EL (cell line): Measurements from ENCODE around the gene HENMT1.
"Not testable (repeated sequence)": the region's sequence is repeated elsewhere in the genome, so short reads cannot be mapped to it uniquely, and the experiment has no call there.

Source experiments
- DNase-seq: peaks from one replicate; pipeline ENCODE4 v3.0.0-alpha.2; 2016

HENMT1 gene

DNA sequence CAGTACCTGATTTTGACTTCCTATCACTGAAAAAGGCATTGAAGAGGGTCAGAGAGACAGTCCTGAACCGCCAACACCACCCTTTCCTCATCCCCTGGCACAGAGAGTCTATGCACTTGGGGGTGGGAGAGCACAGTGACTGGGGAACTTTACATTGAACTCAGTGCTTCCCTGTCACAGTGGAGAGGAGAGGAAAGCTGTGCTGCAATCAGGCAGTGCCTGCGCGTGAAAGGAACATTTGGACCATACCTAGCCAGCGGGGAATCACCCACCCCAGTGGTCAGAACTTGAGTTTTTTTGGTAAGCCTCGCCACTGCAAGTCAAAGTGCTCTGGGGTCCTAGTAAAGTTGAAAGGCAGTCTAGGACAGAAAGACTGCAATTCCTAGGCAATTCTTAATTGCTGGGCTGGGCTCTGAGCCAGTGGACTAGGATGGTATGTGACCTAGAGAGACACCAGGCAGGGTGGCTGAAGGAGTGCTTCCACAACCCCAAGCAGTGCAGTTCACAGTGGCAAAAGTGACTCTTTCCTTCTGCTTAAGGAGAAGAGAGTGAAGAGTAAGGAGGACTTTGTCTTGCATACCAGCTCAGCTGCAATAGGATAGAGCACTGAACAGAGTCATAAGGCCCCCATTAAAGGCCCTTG lies 9.4 kb upstream of the HENMT1 start:
- peak; percentile 24 for DNase-seq

DNA sequence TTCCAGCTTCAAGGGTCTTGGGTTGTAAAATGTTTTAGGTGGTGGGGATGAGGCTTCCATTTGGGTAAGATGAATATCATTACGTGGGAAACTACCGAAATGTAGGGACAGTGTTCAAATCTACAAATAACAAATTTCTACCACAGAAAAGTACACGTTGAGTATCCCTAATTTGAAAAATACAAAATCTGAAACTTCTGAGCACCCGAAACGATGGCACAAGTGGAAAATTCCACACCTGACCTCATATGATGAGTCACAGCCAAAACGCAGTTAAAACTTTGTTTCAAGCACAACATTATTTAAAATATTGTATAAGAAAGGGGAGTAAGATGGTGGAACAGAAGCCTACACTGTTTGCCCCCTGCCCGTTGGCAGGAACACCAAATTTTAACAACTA lies 8.8 kb upstream of the HENMT1 start:
- DNase-seq = no peak

DNA sequence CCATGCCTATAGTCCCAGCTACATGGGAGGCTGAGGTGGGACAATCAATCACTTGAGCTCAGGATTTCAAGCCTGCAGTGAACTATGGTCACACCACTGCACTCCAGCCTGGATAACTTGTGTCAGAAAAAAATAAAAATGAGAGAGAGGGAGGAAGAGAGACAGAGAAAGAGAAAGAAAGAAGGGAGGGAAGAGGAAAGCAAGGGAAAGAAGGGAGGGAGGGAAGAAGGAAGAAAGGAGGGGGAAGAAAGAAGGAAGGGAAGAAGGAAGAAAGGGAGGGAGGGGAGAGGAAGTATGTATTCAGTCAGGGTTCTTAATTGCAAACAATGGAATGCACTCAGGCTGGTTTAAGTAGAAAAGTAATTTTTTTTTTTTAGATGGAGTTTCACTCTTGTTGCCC lies 7.9 kb upstream of the HENMT1 start:
- DNase-seq = no peak

DNA sequence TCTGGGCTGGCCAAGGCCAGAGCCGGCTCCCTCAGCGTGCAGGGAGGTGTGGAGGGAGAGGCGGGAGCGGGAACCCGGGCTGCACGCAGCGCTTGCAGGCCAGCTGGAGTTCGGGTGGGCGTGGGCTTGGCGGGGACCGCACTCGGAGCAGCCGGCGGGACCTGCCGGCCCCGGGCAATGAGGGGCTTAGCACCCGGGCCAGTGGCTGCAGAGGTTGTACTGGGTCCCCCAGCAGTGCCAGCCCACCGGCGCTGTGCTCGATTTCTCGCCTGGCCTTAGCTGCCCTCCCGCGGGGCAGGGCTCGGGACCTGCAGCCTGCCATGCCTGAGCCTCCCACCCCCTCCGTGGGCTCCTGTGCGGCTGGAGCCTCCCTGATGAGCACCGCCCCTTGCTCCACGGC lies 6.5 kb upstream of the HENMT1 start:
- DNase-seq = not testable (repeated sequence)

DNA sequence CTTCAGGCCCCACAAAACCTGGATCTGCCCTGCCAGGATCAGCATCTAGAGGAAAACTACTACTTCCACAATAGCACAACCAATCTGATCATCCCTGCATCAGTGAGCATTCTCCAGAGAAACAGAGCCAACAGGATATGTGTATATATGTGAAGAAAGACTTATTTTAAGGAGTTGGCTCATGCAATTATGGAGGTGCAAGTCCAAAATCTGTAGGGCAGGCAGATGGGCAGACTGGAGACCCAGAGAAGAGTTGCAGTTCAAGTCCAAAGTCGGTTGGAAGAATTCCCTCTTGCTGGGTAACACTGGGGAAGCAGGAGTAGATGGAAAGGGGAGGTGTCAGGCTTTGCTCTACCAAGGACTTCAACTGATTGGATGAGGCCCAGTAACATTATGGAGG lies 4.9 kb upstream of the HENMT1 start:
- no peak for DNase-seq

DNA sequence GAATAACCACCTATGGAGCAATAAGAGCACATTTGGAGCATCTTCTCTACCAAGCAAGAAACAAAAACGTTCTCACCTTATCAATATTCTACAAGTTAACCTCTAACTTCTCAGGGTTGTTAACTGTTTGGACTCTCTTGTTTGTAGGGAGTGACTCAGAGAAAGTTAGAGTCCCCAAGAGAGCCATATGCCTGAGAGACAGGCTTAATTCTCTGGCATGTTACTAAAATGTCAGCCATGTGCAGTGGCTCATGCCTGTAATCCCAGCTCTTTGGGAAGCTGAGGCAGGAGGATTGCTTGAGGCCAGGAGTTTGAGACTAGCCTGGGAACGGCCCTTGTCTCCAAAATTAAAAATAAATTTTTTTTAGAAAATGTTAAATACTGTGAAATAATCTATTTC lies 4.2 kb upstream of the HENMT1 start:
- DNase-seq = no peak

DNA sequence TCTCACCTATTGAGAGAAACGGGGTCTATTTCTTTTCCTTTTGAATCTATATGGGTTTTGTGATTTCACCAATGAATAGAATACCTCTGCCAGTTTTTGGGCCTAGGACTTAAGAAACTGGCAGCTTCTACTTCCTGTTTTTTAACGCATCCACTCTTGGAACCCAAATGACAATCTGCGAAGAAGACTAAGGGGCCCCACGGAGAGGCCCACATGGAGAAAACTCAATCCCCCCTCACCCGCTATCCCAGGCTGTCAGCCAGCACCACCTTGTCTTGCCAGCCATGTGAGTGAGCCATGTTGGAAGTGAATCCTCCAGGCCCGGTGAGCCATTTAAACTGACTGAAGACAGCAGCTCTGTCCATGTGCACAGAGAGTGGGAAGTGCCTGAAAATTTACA lies 3.6 kb upstream of the HENMT1 start:
- no peak for DNase-seq

DNA sequence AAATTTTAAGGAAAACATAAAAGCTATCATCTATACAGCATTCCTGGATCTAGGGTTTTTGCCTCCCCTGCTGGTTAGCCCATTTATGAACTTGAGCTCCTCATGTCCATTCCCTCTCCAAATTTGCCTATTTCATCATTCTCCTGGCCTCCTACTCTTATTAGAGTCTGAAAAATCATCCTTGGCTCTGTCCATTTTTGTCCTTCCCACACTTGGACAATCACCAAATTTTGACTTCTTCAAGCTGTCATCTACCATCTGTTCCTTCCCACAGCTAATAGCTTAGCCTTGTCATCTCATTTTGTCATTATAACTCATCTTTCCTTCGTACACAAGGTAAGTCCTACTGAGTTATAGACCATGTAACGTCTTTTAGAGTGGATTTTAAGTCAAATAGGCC lies 2.2 kb upstream of the HENMT1 start:
- no peak for DNase-seq

DNA sequence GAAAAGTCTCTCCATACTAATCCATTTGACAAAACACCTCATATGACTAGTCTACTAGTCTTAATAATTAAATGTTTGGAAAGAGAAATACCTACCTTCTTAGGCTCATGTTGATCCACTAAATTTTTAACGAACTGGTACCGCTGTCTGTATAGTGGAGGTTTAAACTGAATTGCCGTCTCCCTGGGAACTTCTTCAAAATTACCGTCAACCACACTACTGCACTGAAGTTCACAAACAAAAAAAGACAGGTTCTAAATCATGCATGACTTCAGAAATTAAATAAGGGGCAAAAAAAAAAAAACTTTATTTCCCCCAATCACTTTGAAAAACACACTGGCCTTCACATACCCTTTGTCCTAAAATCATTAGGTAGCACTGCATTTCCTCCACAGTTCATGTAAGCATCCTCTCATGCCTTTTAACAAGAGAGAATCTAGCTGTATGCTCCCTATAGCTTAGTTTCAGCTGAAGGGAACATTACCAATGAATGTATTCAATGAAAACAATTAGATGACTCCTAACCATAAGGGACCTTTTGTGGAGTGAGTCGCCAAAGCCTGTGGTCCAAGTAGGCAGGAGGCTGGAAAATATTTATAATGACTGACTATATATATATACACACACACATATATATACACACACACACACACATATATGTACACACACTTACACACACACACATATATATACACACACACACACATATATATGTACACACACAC lies 3.4 kb downstream of the HENMT1 start:
- DNase-seq = no peak

DNA sequence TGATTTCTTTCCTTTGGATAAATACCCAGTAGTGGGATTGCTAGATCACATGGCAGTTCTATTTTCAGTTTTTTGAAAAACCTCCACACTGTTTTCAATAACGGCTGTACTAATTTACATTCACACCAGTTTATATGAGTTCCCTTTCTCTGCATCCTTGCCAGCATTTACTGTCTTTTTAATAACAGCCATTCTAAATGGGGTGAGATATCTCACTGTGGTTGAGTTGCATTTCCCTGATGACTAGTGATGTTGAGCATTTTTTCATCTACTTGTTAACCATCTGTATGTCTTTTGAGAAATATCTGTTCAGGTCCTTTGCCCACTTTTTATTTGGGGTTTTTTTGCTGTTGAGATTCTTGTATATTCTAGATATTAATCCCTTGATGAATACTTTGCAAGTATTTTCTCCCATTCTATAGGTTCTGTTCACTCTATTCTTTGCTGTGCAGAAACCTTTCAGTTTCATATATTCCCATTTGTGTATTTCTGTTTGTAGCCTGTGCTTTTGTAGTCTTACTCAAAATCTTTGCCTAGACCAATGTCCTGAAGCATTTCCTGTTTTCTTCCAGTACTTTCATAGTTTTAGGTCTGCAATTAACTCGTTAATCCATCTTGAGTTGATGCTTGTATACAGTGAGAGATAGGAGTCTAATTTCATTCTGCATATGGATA lies 7.3 kb downstream of the HENMT1 start:
- no peak for DNase-seq

DNA sequence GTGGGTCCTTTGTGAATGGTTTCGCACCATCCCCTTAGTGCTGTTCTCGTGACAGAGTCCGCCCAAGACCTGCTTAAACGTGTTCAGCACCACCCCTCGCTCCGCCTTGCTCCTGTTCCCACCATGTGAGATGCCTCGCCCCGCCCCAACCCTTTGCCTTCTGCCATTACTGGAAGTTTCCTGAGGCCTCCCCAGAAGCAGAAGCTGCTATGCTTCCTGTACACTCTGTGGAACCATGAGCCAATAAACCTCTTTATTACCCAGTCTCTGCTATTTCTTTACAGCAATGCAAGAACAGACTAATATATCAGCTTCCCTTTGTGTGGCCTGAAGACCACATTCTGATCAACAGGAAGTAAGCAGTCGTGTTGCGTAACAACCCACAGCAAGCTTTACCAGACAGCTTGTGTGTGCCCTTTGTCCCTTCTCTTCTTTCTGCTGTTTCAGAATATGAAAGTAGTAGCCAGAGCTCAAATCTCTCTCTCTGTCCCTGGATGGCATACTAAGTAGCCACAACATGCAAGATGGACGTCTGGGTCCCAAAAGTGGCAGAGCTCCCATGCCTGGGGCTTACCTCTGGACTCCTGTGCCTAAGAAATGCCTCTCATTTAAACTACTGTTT lies 14.1 kb downstream of the HENMT1 start:
- DNase-seq = peak; percentile 69

DNA sequence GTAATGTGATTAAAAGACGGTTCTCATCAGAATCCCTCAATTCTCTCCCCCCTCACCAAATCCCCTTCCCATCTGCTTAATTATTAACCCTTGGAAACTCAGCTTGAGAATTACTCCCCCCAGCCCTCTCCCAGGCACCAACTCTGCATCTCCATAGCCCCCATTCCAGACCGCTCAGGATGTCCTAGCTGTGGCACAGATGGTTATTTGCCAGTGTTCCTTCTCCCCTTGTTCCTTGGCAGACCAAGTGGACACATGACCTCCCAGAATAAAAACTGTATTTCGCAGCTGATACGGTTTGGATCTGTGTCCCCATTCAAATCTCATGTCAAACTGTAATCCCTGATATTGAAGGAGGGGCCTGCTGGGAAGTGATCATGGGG lies 14.6 kb downstream of the HENMT1 start:
- DNase-seq = no peak

DNA sequence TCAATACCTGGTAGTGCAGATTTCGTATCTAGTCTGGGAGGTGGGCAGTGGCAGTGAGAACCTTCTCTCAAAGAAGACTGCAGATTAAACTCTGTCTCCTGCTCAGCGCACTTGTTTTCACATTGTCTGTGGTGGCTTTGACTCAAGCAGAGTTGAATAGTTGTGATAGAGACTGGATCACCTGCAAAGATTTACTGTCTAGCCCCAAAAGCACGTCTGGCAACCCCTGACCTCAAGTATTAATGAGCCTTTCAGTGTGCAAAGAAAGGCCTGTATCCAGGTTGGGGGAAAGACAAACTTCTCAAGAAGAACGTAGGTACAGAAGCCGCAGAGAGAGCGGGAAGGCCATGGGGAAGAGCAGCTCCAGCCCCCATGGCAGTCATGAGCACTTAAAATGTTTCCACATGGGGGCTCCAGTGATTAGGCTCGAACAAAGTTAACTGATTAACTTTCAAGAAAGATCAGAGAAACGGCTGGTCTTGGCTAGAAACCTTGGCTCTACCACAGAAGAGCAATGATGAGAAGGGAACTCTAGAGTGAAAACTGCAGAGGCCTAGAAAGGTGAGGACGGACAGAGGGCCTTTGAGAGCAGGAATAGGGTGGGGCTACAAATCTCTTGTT lies 15.2 kb downstream of the HENMT1 start:
- no peak for DNase-seq

DNA sequence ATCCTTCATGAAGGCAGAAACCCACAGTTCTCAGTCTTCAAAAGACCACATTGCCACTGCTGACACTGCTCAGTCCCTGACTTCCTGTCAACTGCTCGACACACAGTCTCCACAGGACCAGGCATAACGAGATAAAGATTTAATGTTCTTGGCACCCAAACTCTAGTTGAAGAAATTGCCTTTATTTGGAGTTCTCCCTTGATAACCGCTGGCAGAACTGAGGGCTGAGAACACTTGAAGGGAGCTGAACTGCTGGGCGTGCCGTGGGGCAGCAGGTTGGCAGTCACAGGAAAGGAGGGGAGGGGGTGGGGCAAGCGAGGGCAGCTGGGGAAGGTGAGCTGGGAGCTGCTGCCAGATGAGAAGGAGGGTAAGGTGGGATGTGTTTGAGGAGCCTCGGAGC lies 15.9 kb downstream of the HENMT1 start:
- DNase-seq = no peak

DNA sequence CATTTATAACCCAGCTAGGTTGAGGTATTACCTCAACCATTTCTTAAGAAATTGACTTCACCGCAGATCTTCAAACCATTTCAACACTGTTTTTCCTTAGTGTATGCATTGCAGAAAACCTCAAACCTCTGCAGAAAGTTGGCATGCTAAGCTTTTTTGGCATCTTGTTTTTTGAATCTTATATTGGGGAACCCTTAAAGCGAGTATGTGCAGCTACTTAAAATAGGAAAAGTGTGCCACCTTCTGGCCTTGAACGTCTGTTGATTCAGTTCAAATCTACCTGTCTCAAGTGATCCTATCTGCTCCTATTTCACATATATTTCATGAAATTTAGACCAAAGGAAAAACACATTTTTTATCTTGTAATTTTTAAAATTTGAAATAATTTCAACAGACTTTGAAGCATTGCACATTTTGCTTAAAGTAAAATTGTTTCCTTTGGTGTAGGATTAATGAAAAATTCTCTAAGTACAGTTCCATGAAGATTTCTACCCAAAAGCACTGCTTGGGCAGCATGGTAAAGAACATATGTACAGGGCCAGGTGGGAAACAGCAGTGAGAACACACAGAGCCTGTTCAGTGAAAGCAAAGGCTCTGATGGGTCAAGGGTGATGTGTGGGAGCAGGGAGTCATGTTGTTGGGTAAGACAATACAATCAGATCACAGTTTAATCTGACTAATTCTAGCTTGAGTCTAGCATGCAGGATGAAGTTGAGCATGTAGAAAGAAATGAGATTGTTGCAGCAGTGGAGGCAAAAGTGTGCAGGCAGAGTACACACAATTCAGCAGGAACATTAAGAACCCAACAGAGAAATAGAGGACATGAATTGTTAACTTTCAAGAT lies 17.2 kb downstream of the HENMT1 start:
- peak; percentile 61 for DNase-seq

DNA sequence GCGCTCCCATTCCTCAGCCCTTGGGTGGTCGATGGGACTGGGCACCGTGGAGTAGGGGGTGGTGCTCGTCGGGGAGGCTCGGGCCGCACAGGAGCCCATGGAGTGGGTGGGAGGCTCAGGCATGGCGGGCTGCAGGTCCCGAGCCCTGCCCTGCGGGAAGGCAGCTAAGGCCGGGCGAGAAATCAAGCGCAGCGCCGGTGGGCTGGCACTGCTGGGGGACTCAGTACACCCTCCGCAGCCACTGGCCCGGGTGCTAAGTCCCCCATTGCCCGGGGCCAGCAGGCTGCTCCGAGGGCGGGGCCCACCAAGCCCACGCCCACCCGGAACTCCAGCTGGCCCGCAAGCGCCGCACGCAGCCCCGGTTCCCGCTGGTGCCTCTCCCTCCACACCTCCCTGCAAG lies 20.0 kb downstream of the HENMT1 start:
- not testable (repeated sequence) for DNase-seq

DNA sequence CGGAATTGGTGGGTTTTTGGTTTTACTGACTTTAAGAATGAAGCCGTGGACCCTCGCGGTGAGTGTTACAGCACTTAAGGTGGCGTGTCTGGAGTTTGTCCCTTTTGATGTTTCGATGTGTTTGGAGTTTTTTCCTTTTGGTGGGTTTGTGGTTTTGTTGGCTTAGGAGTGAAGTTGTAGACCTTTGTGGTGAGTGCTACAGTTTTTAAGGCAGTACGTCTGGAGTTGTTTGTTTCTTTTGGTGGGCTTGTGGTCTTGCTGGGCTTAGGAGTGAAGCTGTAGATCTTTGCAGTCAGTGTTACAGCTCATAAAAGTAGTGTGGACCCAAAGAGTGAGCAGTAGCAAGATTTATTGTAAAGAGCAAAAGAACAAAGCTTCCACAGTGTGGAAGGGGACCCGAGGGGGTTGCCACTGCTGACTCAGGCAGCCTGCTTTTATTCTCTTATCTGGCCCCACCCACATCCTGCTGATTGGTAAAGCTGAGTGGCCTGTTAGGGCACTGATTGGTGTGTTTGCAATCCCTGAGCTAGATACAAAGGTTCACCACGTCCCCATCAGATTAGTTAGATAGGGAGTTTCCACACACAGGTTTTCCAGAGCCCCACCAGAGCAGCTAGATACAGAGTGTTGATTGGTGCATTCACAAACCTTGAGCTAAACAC lies 20.9 kb downstream of the HENMT1 start:
- no peak for DNase-seq

DNA sequence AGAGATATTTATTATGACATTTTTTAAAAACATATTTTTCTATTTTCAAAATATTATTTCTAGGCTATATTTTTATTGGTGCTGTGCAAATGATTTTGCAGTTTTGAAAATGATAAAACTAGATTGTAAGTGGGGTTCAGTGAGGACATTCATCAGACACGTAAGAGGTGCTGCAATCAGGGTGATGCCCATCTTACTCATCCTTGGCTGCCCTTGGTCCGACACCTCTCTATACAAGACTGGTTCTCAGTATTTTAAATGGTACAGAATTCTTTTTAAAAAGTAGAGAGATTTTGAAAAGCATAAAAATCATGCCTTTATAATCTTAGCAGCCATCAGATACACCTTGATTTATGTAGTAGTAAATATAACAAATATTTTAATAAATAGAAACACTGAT lies 24.0 kb downstream of the HENMT1 start:
- DNase-seq = no peak

DNA sequence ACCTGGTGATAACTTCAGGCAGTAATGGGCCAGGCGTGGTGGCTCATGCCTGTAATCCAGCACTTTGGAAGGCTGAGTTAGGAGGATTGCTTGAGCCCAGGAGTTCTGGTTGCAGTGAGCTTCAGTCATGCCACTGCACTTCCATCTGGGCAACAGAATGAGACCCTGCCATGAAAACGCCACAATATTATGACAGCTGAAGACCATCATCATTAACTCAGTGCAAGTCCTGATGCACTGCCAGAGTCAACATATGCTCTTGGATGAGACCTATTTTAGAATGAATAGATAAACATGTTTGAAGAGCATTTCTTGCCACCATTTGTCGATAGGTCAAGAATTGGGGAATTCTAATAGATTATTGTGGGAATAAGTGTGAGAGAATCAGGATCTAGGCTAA lies 26.4 kb downstream of the HENMT1 start:
- no peak for DNase-seq

DNA sequence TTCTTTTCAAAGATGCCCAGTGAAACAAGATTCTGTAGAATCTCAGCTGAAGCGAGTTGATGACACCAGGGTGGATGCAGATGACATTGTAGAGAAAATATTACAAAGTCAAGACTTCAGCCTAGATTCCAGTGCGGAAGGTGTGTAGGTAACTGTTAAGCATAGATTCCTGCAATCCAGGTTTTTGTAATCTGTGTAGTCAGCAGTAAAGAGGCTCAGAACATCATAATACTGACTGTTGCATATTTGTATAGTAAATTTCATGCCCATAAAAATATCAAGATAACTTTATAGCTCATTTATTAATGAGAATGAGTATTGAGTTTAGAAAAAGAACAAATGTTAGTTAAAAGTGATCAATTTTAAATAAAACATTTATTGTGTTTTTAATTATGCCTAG lies 32.2 kb downstream of the HENMT1 start:
- no peak for DNase-seq

DNA sequence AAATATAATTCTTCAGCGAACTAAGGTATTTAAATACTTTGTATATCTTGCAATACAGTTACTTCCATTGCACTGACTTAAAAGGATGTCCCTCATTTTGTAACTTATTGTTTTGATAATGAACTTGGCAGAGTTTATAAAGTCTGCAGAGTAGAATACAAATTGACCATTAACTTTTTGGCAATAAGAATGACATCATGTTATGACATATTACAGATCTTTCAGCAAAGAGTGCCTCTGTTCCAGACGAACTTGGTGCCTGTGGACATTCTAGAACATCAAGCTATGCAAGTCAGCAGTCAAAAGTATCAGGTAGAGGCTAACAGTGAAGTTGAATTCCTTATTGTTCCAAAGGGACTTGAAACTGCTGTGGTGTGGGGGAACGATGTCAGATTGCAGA lies 32.9 kb downstream of the HENMT1 start:
- no peak for DNase-seq

DNA sequence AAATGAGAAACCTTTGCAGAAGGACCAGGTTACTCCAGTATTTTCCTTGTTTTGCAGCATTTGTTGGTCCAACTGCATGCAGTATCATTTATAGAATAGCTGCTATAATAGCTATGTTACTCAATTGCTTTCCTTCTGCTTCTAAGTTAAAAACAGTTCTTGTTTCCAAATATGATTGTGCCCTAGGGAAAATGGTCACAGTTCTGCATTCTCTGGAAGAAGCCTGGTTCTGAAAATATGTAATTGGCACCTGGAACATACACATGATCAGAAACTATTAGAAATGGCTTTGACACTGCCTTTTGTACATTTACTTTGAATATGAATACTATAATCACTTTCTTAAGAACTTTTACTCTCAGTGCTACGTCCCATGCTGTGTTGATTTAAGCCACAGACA lies 33.6 kb downstream of the HENMT1 start:
- no peak for DNase-seq
